Liver (tissue), 9 donors: ENCODE data around the gene HNRNPUL1. TPM values are rescaled to one million over a fixed set of nuclear protein-coding genes. Genes with fewer than 3 reads are reported as not detected.

Experiments used
- DNase-seq: peaks from one replicate; pipeline ENCODE4 v3.0.0-alpha.2; 2017; ENCODE audit warnings: low spot score
- H3K27ac ChIP-seq, 2 donors: one replicate each; pipeline ENCODE4 v1.7.0; 2013; ENCODE audit warnings: inconsistent platforms in 2 of 2, low read length in 2 of 2, control low read depth in 1 of 2, low read depth in 1 of 2, mild to moderate bottlenecking in 1 of 2
- H3K27me3 ChIP-seq, 4 donors: one replicate each; pipeline versions ENCODE4 v1.6.1 to v1.7.0; 2013; ENCODE audit warnings: low read length in 3 of 4, inconsistent platforms in 1 of 4, mild to moderate bottlenecking in 1 of 4, moderate library complexity in 1 of 4; ENCODE audit not compliant: control insufficient read depth in 4 of 4, insufficient read depth in 4 of 4
- H3K36me3 ChIP-seq, 4 donors: one replicate each; pipeline versions ENCODE4 v1.6.1 to v1.7.0; 2013; ENCODE audit warnings: low read length in 3 of 4, mild to moderate bottlenecking in 3 of 4, low read depth in 1 of 4, moderate library complexity in 1 of 4; ENCODE audit not compliant: control insufficient read depth in 4 of 4, insufficient read depth in 3 of 4
- H3K4me1 ChIP-seq, 4 donors: one replicate each; pipeline versions ENCODE4 v1.6.1 to v1.7.0; 2013; ENCODE audit warnings: low read length in 3 of 4, mild to moderate bottlenecking in 3 of 4, moderate library complexity in 1 of 4; ENCODE audit not compliant: control insufficient read depth in 4 of 4, insufficient read depth in 4 of 4
- H3K4me3 ChIP-seq, 3 donors: one replicate each; pipeline versions ENCODE4 v1.6.1 to v1.7.0; 2013; ENCODE audit warnings: low read length in 3 of 3, control low read depth in 1 of 3, low read depth in 1 of 3, mild to moderate bottlenecking in 1 of 3
- H3K9ac ChIP-seq, 2 donors: one replicate each; pipeline ENCODE4 v1.7.0; 2013; ENCODE audit warnings: low read length in 2 of 2, mild to moderate bottlenecking in 2 of 2, moderate library complexity in 2 of 2, control low read depth in 1 of 2, low read depth in 1 of 2
- H3K9me3 ChIP-seq, 4 donors: one replicate each; pipeline versions ENCODE4 v1.6.1 to v1.7.0; 2013; ENCODE audit warnings: low read length in 3 of 4; ENCODE audit not compliant: control insufficient read depth in 4 of 4
- ATF3 ChIP-seq: IDR thresholded peaks from 2 replicates; pipeline ENCODE4 v1.6.1; 2016; ENCODE audit warnings: antibody characterized with exemption
- CTCF ChIP-seq: fragments of 150-350 bp; IDR thresholded peaks from 2 replicates; pipeline ENCODE4 v1.5.1; 2017; ENCODE audit warnings: improper control_type of control experiment, low read depth, low read length; ENCODE audit not compliant: missing input control
- EGR1 ChIP-seq, 2 donors: IDR thresholded peaks; 2 replicates each; pipeline ENCODE4 v1.6.1; 2016 to 2018; ENCODE audit warnings: antibody characterized with exemption in 2 of 2, low read depth in 2 of 2
- FOXA1 ChIP-seq: IDR thresholded peaks from 2 replicates; pipeline ENCODE4 v1.6.1; 2016; ENCODE audit warnings: antibody characterized with exemption
- FOXA2 ChIP-seq: IDR thresholded peaks from 2 replicates; pipeline ENCODE4 v1.6.1; 2016; ENCODE audit warnings: antibody characterized with exemption
- GABPA ChIP-seq, 2 donors: IDR thresholded peaks in 1 of 2; conservative IDR thresholded peaks in 1 of 2; 2 replicates each; pipeline ENCODE4 v1.6.1; 2016; ENCODE audit warnings: antibody characterized with exemption in 2 of 2, mild to moderate bottlenecking in 1 of 2, moderate library complexity in 1 of 2
- HNF4A ChIP-seq, 2 donors: conservative IDR thresholded peaks; 2 replicates each; pipeline ENCODE4 v1.6.1; 2016; ENCODE audit warnings: antibody characterized with exemption in 2 of 2, mild to moderate bottlenecking in 2 of 2
- HNF4G ChIP-seq: IDR thresholded peaks from 2 replicates; pipeline ENCODE4 v1.6.1; 2016; ENCODE audit warnings: antibody characterized with exemption
- MAX ChIP-seq: IDR thresholded peaks from 2 replicates; pipeline ENCODE4 v1.6.1; 2016; ENCODE audit warnings: antibody characterized with exemption
- NR2F2 ChIP-seq: IDR thresholded peaks from 2 replicates; pipeline ENCODE4 v1.6.1; 2016; ENCODE audit warnings: antibody characterized with exemption
- RAD21 ChIP-seq, 2 donors: IDR thresholded peaks; 2 replicates each; pipeline ENCODE4 v1.6.1; 2016; ENCODE audit warnings: antibody characterized with exemption in 2 of 2, mild to moderate bottlenecking in 2 of 2
- SP1 ChIP-seq: IDR thresholded peaks from 2 replicates; pipeline ENCODE4 v1.6.1; 2018; ENCODE audit warnings: antibody characterized with exemption, mild to moderate bottlenecking
- TAF1 ChIP-seq: conservative IDR thresholded peaks from 2 replicates; pipeline ENCODE4 v1.6.1; 2016; ENCODE audit warnings: antibody characterized with exemption, mild to moderate bottlenecking
- YY1 ChIP-seq: IDR thresholded peaks from 2 replicates; pipeline ENCODE4 v1.6.1; 2016; ENCODE audit warnings: antibody characterized with exemption, mild to moderate bottlenecking
- ZBTB33 ChIP-seq: IDR thresholded peaks from 2 replicates; pipeline ENCODE4 v1.6.1; 2016; ENCODE audit warnings: antibody characterized with exemption
- WGBS: extraction: QIAGEN DNeasy Blood & Tissue Kit; methylation state at CpG from one replicate; pipeline ENCODE4 v1.1.7; 2013; 5-methylcytosine and 5-hydroxymethylcytosine counted together
- polyA plus RNA-seq, 2 donors: library from polyadenylated mRNA; stranded (reverse) in 1 of 2; unstranded in 1 of 2; fragments of 200-250 nt in 1 of 2; fragments of >200 nt in 1 of 2; fragmentation: Nextera tagmentation in 1 of 2; extraction: Ambion mirVana in 1 of 2; gene quantifications; one replicate each; pipeline versions ENCODE4 v1.2.1 to v1.2.3, GENCODE V29; 2013 to 2015
- total RNA-seq, 2 donors: library from RNA; depleted of rRNA; stranded (reverse); fragments of >200 nt; gene quantifications; one replicate each; pipeline ENCODE4 v1.2.3, GENCODE V29; 2014
- TF ChIP-seq, protein P1 (sequence below): IDR thresholded peaks from 2 replicates; pipeline ENCODE4 v1.6.1; 2016; ENCODE audit warnings: antibody characterized with exemption, mild to moderate bottlenecking
- donor health status: healthy.
- donor health status: healthy.
- donor health status: healthy.
- donor health status: healthy.
- donor health status: healthy.

The HNRNPUL1 gene
- total and polyA plus RNA-seq, 4 donors: 34.9 to 80.2 (median 45.7) TPM

- Histone ChIP-seq H3K9ac (no peak overlapping the region), H3K27ac (no peak overlapping the region), H3K27me3 (no peaks in the 10 kb centered on the region), H3K4me1 (peaks cover 7 to 31% (median 11%) of the 10 kb centered on the region in 4 donors), H3K4me3 (no peak overlapping the region), H3K9me3 (no peaks in the 10 kb centered on the region), H3K36me3 (peaks cover 0 to 4% (median 0%) of the 10 kb centered on the region in 4 donors)
- no peak for TF ChIP-seq FOXA2
- no peak for TF ChIP-seq NR2F2
- TF ChIP-seq ATF3: no peak
- TF ChIP-seq SP1: no peak
- TF ChIP-seq RAD21 (IDR thresholded peaks at IDR 0.05): no peak
- TF ChIP-seq, protein P1, sequence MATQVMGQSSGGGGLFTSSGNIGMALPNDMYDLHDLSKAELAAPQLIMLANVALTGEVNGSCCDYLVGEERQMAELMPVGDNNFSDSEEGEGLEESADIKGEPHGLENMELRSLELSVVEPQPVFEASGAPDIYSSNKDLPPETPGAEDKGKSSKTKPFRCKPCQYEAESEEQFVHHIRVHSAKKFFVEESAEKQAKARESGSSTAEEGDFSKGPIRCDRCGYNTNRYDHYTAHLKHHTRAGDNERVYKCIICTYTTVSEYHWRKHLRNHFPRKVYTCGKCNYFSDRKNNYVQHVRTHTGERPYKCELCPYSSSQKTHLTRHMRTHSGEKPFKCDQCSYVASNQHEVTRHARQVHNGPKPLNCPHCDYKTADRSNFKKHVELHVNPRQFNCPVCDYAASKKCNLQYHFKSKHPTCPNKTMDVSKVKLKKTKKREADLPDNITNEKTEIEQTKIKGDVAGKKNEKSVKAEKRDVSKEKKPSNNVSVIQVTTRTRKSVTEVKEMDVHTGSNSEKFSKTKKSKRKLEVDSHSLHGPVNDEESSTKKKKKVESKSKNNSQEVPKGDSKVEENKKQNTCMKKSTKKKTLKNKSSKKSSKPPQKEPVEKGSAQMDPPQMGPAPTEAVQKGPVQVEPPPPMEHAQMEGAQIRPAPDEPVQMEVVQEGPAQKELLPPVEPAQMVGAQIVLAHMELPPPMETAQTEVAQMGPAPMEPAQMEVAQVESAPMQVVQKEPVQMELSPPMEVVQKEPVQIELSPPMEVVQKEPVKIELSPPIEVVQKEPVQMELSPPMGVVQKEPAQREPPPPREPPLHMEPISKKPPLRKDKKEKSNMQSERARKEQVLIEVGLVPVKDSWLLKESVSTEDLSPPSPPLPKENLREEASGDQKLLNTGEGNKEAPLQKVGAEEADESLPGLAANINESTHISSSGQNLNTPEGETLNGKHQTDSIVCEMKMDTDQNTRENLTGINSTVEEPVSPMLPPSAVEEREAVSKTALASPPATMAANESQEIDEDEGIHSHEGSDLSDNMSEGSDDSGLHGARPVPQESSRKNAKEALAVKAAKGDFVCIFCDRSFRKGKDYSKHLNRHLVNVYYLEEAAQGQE: no peak
- TF ChIP-seq EGR1 (IDR thresholded peaks at IDR 0.05; ENCODE audit: low read depth in 2 of 2): no peak
- TF ChIP-seq TAF1: no peak
- WGBS: 78% methylated on average over 4 of the region's 4 CpGs
- DNase-seq: no peak
Measured at GRCh38 chr19:41330481-41330880, 66.3 kb downstream of the HNRNPUL1 start.

DNA sequence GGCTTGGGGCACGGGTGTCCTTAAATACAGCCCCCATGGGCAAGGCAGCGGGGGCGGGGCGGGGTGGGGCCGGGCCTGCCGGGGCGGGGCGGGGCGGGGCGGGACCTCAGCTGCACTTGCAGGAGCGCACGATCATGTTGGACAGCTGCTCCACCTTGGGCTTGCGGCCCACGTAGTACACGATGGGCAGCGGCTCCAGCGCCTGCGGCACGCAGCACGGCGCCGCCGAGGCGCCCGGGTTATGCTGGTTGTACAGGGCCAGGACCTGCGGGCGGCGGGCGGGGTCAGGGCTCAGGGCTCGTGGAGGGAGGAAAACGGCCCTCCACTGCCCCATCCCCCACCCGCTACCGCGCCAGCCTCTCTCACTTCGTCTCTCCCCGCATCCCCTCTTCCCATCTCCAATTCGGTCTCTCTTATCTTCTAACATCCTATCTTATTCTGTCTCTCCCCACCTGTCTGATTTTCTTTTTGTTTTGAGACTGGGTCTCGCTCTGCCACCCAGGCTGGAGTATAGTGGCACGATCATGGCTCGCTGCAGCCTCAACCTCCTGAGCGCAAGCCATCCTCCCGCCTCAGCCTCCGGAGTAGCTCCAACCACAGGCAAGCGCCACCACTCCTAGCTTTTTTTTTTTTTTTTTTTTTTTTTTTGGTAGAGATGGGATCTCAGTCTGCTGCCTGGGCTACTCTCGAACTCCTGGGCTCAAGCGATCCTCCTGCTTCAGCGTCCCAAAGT is 66.9 kb downstream of the HNRNPUL1 start:
- Histone ChIP-seq H3K27me3 (no peaks in the 10 kb centered on the region), H3K4me3 (no peak overlapping the region), H3K27ac (no peak overlapping the region), H3K9me3 (no peaks in the 10 kb centered on the region), H3K9ac (no peak overlapping the region), H3K4me1 (peaks cover 3 to 25% (median 8%) of the 10 kb centered on the region in 4 donors), H3K36me3 (peaks cover 0 to 4% (median 0%) of the 10 kb centered on the region in 4 donors)
- TF ChIP-seq NR2F2 (no peak), SP1 (no peak), ZBTB33 (no peak), HNF4A (conservative IDR thresholded peaks at IDR 0.05) (no peak), GABPA (IDR thresholded peaks at IDR 0.05 in 1 of 2, conservative IDR thresholded peaks at IDR 0.05 in 1 of 2) (no peak), EGR1 (IDR thresholded peaks at IDR 0.05; ENCODE audit: low read depth in 2 of 2) (no peak), ATF3 (no peak), FOXA1 (no peak), YY1 (no peak), MAX (no peak), CTCF (no peak), HNF4G (no peak), FOXA2 (no peak), TAF1 (no peak)
- TF ChIP-seq, protein P1: no peak
- 61% methylated on average over 47 of the region's 47 CpGs for WGBS
- DNase-seq: no peak
